ENCODE results near the gene RBM4.

RBM4 gene

DNA sequence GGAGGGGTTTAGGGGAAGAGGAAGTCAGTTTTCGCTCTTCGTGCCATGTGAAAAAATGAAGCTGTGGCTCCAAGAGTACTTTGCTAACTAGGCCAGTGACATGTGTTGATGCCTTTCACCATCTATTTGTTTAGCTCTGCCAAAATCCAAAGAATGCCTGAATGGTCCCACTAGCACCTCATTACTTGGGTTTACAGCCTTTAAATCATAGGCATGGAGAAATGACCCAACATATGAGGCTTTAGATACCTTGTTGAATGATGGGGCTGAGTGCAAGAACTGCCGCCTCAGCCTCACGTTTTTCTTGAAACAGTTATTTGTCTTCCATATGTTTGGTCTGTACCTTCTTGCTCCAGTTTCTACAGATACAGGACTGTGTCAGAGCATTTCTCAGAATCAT is 8.3 kb downstream of the RBM4 start:
- peaks cover 41% of the 10 kb centered on the region for H4K20me1 ChIP-seq (ENCODE audit: insufficient read depth)

DNA sequence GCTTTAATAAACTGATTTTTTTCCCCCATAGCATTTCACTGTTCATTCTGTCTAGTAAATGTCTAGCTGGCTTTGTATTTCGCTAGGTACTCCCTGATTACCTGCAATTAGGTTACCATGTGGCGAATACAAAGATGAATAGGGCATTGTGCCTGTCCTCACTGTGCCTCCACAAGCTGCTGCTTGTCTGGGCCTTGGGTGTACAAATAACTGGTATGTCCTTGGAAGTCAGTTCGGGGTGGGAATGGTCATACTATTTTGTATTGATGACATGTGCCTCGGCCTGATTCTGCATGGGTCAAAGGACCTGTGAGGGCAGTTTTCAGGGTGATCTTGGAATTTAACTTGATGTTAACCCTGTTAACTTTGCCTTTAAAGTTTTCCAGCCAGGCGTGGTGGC is 11.4 kb downstream of the RBM4 start:
- TF ChIP-seq, protein P1, sequence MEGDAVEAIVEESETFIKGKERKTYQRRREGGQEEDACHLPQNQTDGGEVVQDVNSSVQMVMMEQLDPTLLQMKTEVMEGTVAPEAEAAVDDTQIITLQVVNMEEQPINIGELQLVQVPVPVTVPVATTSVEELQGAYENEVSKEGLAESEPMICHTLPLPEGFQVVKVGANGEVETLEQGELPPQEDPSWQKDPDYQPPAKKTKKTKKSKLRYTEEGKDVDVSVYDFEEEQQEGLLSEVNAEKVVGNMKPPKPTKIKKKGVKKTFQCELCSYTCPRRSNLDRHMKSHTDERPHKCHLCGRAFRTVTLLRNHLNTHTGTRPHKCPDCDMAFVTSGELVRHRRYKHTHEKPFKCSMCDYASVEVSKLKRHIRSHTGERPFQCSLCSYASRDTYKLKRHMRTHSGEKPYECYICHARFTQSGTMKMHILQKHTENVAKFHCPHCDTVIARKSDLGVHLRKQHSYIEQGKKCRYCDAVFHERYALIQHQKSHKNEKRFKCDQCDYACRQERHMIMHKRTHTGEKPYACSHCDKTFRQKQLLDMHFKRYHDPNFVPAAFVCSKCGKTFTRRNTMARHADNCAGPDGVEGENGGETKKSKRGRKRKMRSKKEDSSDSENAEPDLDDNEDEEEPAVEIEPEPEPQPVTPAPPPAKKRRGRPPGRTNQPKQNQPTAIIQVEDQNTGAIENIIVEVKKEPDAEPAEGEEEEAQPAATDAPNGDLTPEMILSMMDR (conservative IDR thresholded peaks at IDR 0.05; ENCODE audit: low read depth, low read length): no peak
- Histone ChIP-seq H3K4me2 (no peak overlapping the region), H3K36me3 (ENCODE audit: insufficient read depth) (peaks cover 10% of the 10 kb centered on the region; the same call in 1 of the 2 replicates), H3K9ac (no peak overlapping the region), H3K79me2 (ENCODE audit: insufficient read depth, low read depth) (peaks cover 50% of the 10 kb centered on the region), H3K4me3 (IDR thresholded peaks at IDR 0.05; ENCODE audit: insufficient read depth, low read depth, low read length) (no peak overlapping the region), H3K4me1 (ENCODE audit: low read depth, poor library complexity, severe bottlenecking) (peaks cover 4% of the 10 kb centered on the region), H4K20me1 (ENCODE audit: insufficient read depth) (peaks cover 16% of the 10 kb centered on the region; the same call in 1 of the 2 replicates), H3K27ac (no peak overlapping the region), H2AFZ (ENCODE audit: low read depth) (no peak overlapping the region), H3K27me3 (ENCODE audit: insufficient read depth, low read depth) (no peaks in the 10 kb centered on the region)

More for the DNA sequence above, 8.3 kb downstream of the RBM4 start:
- H3K4me3 ChIP-seq (IDR thresholded peaks at IDR 0.05; ENCODE audit: insufficient read depth, low read depth, low read length): no peak overlapping the region
- no peak overlapping the region for H3K4me2 ChIP-seq
- no peaks in the 10 kb centered on the region for H3K27me3 ChIP-seq (ENCODE audit: insufficient read depth, low read depth)
- H3K4me1 ChIP-seq (ENCODE audit: low read depth, poor library complexity, severe bottlenecking): peaks cover 20% of the 10 kb centered on the region
- H3K36me3 ChIP-seq (ENCODE audit: insufficient read depth): peaks cover 31% of the 10 kb centered on the region; the same call in 1 of the 2 replicates
- H2AFZ ChIP-seq (ENCODE audit: low read depth): no peak overlapping the region
- no peak overlapping the region for H3K27ac ChIP-seq
- peaks cover 80% of the 10 kb centered on the region for H3K79me2 ChIP-seq (ENCODE audit: insufficient read depth, low read depth)
- no peak overlapping the region for H3K9ac ChIP-seq
- TF ChIP-seq, protein P1 (conservative IDR thresholded peaks at IDR 0.05; ENCODE audit: low read depth, low read length): no peak

DNA sequence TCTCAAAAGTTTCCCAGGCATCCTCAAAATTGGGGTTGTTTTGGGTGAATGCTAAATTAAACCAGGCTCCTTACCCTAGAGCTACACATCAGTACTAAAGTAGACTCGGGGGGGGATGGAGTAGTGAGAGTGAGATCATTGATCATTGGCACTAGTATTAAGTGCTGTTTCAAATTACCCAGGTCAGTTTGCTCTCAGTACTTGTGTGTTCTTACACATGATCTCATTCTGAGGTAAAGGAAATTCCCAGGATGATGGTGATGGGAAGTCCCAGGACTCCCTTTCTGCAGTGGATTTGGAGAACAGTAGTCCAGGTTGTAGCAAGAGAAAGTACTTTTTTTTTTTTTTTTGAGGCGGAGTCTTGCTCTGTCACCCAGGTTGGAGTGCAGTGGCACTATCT is 12.5 kb downstream of the RBM4 start:
- Histone ChIP-seq H3K36me3 (ENCODE audit: insufficient read depth) (peaks cover 3% of the 10 kb centered on the region; the same call in 1 of the 2 replicates), H3K27me3 (ENCODE audit: insufficient read depth, low read depth) (no peaks in the 10 kb centered on the region), H3K4me2 (no peak overlapping the region), H3K4me1 (ENCODE audit: low read depth, poor library complexity, severe bottlenecking) (no peaks in the 10 kb centered on the region), H3K9ac (no peak overlapping the region), H2AFZ (ENCODE audit: low read depth) (no peak overlapping the region), H3K4me3 (IDR thresholded peaks at IDR 0.05; ENCODE audit: insufficient read depth, low read depth, low read length) (no peak overlapping the region), H3K79me2 (ENCODE audit: insufficient read depth, low read depth) (peaks cover 38% of the 10 kb centered on the region), H4K20me1 (ENCODE audit: insufficient read depth) (0 out of 2 replicates have a peak, but pooled peaks cover 8% of the 10 kb centered on the region), H3K27ac (no peak overlapping the region)
- TF ChIP-seq, protein P1 (conservative IDR thresholded peaks at IDR 0.05; ENCODE audit: low read depth, low read length): no peak

DNA sequence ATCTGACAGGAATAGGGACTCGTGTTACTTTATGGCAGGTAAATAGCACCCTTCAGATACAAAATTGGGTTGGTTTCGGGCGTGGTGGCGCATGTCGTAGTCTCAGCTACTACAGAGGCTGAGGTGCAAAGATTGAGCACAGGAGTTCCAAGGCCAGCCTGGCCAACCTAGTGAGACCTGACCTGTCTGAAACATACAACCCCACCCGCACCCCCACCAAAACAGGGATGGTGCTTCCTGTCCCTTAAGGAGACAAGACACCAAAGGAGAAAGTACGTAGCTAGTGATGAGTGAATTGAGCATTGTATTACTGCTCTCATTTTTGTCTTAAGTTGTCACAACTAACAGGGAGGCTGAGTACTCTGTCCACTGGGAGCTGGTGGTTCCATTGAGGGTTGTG is 14.1 kb downstream of the RBM4 start:
- no peak overlapping the region for H3K4me3 ChIP-seq (IDR thresholded peaks at IDR 0.05; ENCODE audit: insufficient read depth, low read depth, low read length)
- H2AFZ ChIP-seq (ENCODE audit: low read depth): no peak overlapping the region
- no peak overlapping the region for H3K27ac ChIP-seq
- H3K4me2 ChIP-seq: no peak overlapping the region
- H4K20me1 ChIP-seq (ENCODE audit: insufficient read depth): no peaks in the 10 kb centered on the region
- no peak overlapping the region for H3K9ac ChIP-seq
- TF ChIP-seq, protein P1 (conservative IDR thresholded peaks at IDR 0.05; ENCODE audit: low read depth, low read length): no peak
- H3K36me3 ChIP-seq (ENCODE audit: insufficient read depth): no peaks in the 10 kb centered on the region
- no peaks in the 10 kb centered on the region for H3K27me3 ChIP-seq (ENCODE audit: insufficient read depth, low read depth)
- no peaks in the 10 kb centered on the region for H3K4me1 ChIP-seq (ENCODE audit: low read depth, poor library complexity, severe bottlenecking)
- peaks cover 28% of the 10 kb centered on the region; the same call in 1 of the 2 replicates for H3K79me2 ChIP-seq (ENCODE audit: insufficient read depth, low read depth)

Measured in KMS-11 (cell line).